Measurements from ENCODE around the gene SNORC.

SNORC gene

GRCh38 chr2:232863996-232864395 lies 6.1 kb upstream of the SNORC start:
- no peaks in the 10 kb centered on the region for H3F3A ChIP-seq (ENCODE audit: insufficient read depth, low read length)
- H3K9ac ChIP-seq (ENCODE audit: low read length): no peak overlapping the region
- no peaks in the 10 kb centered on the region for H3K27me3 ChIP-seq (ENCODE audit: insufficient read depth, low read length)
- peaks cover 1% of the 10 kb centered on the region for H3K36me3 ChIP-seq (ENCODE audit: insufficient read depth, low read length)
- no peaks in the 10 kb centered on the region for H3K4me1 ChIP-seq (ENCODE audit: insufficient read depth, low read length, severe bottlenecking)
- no peaks in the 10 kb centered on the region for H4K20me1 ChIP-seq (ENCODE audit: insufficient read depth, low read length)
- no peaks in the 10 kb centered on the region for H3K9me3 ChIP-seq (ENCODE audit: low read length)
- no peaks in the 10 kb centered on the region for H3K9me2 ChIP-seq (ENCODE audit: low read depth, low read length)
- no peaks in the 10 kb centered on the region for H3K79me2 ChIP-seq (ENCODE audit: insufficient read depth, low read length)
- H3K27ac ChIP-seq (ENCODE audit: low read depth, low read length, poor library complexity, severe bottlenecking): no peak overlapping the region
- H2AFZ ChIP-seq (ENCODE audit: low read length): no peak overlapping the region
- no peak overlapping the region for H3K4me2 ChIP-seq (ENCODE audit: low read length)
- H3K4me3 ChIP-seq (ENCODE audit: low read depth, low read length, poor library complexity, severe bottlenecking): no peak overlapping the region
- no peak for TF ChIP-seq EZH2 (IDR thresholded peaks at IDR 0.05; ENCODE audit: borderline replicate concordance, low read length)
- no peak for TF ChIP-seq CTCF (IDR thresholded peaks at IDR 0.05; ENCODE audit: low read length)

GRCh38 chr2:232865165-232865564 lies 4.9 kb upstream of the SNORC start:
- Histone ChIP-seq H4K20me1 (ENCODE audit: insufficient read depth, low read length) (no peaks in the 10 kb centered on the region), H3K4me1 (ENCODE audit: insufficient read depth, low read length, severe bottlenecking) (no peaks in the 10 kb centered on the region), H3K9me2 (ENCODE audit: low read depth, low read length) (no peaks in the 10 kb centered on the region), H3K4me2 (ENCODE audit: low read length) (no peak overlapping the region), H3F3A (ENCODE audit: insufficient read depth, low read length) (no peaks in the 10 kb centered on the region), H3K4me3 (ENCODE audit: low read depth, low read length, poor library complexity, severe bottlenecking) (no peak overlapping the region), H3K9me3 (ENCODE audit: low read length) (no peaks in the 10 kb centered on the region), H3K79me2 (ENCODE audit: insufficient read depth, low read length) (no peaks in the 10 kb centered on the region), H2AFZ (ENCODE audit: low read length) (no peak overlapping the region), H3K9ac (ENCODE audit: low read length) (no peak overlapping the region), H3K27me3 (ENCODE audit: insufficient read depth, low read length) (no peaks in the 10 kb centered on the region), H3K27ac (ENCODE audit: low read depth, low read length, poor library complexity, severe bottlenecking) (no peak overlapping the region), H3K36me3 (ENCODE audit: insufficient read depth, low read length) (no peaks in the 10 kb centered on the region)
- TF ChIP-seq EZH2 (IDR thresholded peaks at IDR 0.05; ENCODE audit: borderline replicate concordance, low read length) (no peak), CTCF (IDR thresholded peaks at IDR 0.05; ENCODE audit: low read length) (no peak)

- Histone ChIP-seq H3K9me2 (ENCODE audit: low read depth, low read length) (no peaks in the 10 kb centered on the region), H3K4me1 (ENCODE audit: insufficient read depth, low read length, severe bottlenecking) (no peaks in the 10 kb centered on the region), H3K27ac (ENCODE audit: low read depth, low read length, poor library complexity, severe bottlenecking) (no peak overlapping the region), H3K36me3 (ENCODE audit: insufficient read depth, low read length) (no peaks in the 10 kb centered on the region), H3K27me3 (ENCODE audit: insufficient read depth, low read length) (no peaks in the 10 kb centered on the region), H3K4me2 (ENCODE audit: low read length) (no peak overlapping the region), H3F3A (ENCODE audit: insufficient read depth, low read length) (no peaks in the 10 kb centered on the region), H3K9me3 (ENCODE audit: low read length) (no peaks in the 10 kb centered on the region), H4K20me1 (ENCODE audit: insufficient read depth, low read length) (no peaks in the 10 kb centered on the region), H3K79me2 (ENCODE audit: insufficient read depth, low read length) (no peaks in the 10 kb centered on the region), H2AFZ (ENCODE audit: low read length) (no peak overlapping the region), H3K4me3 (ENCODE audit: low read depth, low read length, poor library complexity, severe bottlenecking) (no peak overlapping the region), H3K9ac (ENCODE audit: low read length) (no peak overlapping the region)
- no peak for TF ChIP-seq CTCF (IDR thresholded peaks at IDR 0.05; ENCODE audit: low read length)
- no peak for TF ChIP-seq EZH2 (IDR thresholded peaks at IDR 0.05; ENCODE audit: borderline replicate concordance, low read length)
Measured at GRCh38 chr2:232866104-232866503, 4.0 kb upstream of the SNORC start.
